Right kidney (tissue), 1 donor: Measurements from ENCODE around the gene TRMT61A.
"Not testable (repeated sequence)": the region's sequence is repeated elsewhere in the genome, so short reads cannot be mapped to it uniquely, and the experiment has no call there.

Source experiments
- DNase-seq: peaks from one replicate; pipeline ENCODE4 v3.0.0-alpha.2; 2016

Gene TRMT61A

GRCh38 chr14:103508521-103509329, 20.3 kb upstream of the TRMT61A start:
- DNase-seq, result no peak

GRCh38 chr14:103509864-103510723, 18.9 kb upstream of the TRMT61A start:
- DNase-seq, result no peak

GRCh38 chr14:103510724-103511693, 18.0 kb upstream of the TRMT61A start:
- DNase-seq, result no peak

- not testable (repeated sequence) for DNase-seq
Observed at GRCh38 chr14:103512180-103512579, 16.8 kb upstream of the TRMT61A start.

GRCh38 chr14:103512701-103513611, 16.0 kb upstream of the TRMT61A start:
- peak; percentile 31 for DNase-seq

GRCh38 chr14:103514596-103515421, 14.2 kb upstream of the TRMT61A start:
- DNase-seq, result no peak

GRCh38 chr14:103516426-103517173, 12.4 kb upstream of the TRMT61A start:
- no peak for DNase-seq

- DNase-seq, result no peak
Observed at GRCh38 chr14:103517174-103517566, 11.8 kb upstream of the TRMT61A start.

GRCh38 chr14:103517721-103518421, 11.1 kb upstream of the TRMT61A start:
- DNase-seq, result peak; percentile 45

GRCh38 chr14:103518422-103519042, 10.5 kb upstream of the TRMT61A start:
- no peak for DNase-seq

- no peak for DNase-seq
Observed at GRCh38 chr14:103519043-103519836, 9.8 kb upstream of the TRMT61A start.

- DNase-seq, result no peak
Observed at GRCh38 chr14:103519837-103520212, 9.2 kb upstream of the TRMT61A start.

- no peak for DNase-seq
Observed at GRCh38 chr14:103520269-103520656, 8.7 kb upstream of the TRMT61A start.

GRCh38 chr14:103520657-103521437, 8.1 kb upstream of the TRMT61A start:
- DNase-seq, result peak; percentile 93

- peak; percentile 65 for DNase-seq
Observed at GRCh38 chr14:103521438-103521950, 7.5 kb upstream of the TRMT61A start.

- DNase-seq, result peak; percentile 70
Observed at GRCh38 chr14:103521951-103522563, 6.9 kb upstream of the TRMT61A start.
